Thyroid gland (tissue), 4 donors: ENCODE results near the gene SERF2. TPM values are rescaled to one million over a fixed set of nuclear protein-coding genes. Genes with fewer than 3 reads are reported as not detected.

Experiments used
- DNase-seq, 2 donors: peaks; one replicate each; pipeline ENCODE4 v3.0.0-alpha.2; 2019
- H3K27ac ChIP-seq, 3 donors: fragments of 200-600 bp; sonication (generic); 1 replicate in 2 of 3; 2 replicates in 1 of 3; pipeline ENCODE4 v1.5.1; 2016 to 2019; ENCODE audit warnings: mild to moderate bottlenecking in 1 of 3, moderate library complexity in 1 of 3
- H3K27me3 ChIP-seq: fragments of 200-600 bp; sonication (generic); one replicate; pipeline ENCODE4 v1.5.1; 2019
- H3K36me3 ChIP-seq, 2 donors: fragments of 200-600 bp; sonication (generic); one replicate each; pipeline ENCODE4 v1.5.1; 2016 to 2019
- H3K4me1 ChIP-seq, 2 donors: fragments of 200-600 bp; sonication (generic); one replicate each; pipeline ENCODE4 v1.5.1; 2017 to 2019
- H3K4me3 ChIP-seq, 3 donors: fragments of 200-600 bp; sonication (generic); replicated peaks in 1 of 3; 1 replicate in 2 of 3; 2 replicates in 1 of 3; pipeline ENCODE4 v1.5.1; 2016; ENCODE audit warnings: mild to moderate bottlenecking in 1 of 3
- H3K9me3 ChIP-seq: fragments of 200-600 bp; sonication (generic); one replicate; pipeline ENCODE4 v1.5.1; 2017
- POLR2A ChIP-seq, 2 donors: fragments of 450-650 bp; IDR thresholded peaks; one replicate each; pipeline ENCODE4 v1.6.1; 2017; ENCODE audit warnings: antibody characterized with exemption in 2 of 2, mild to moderate bottlenecking in 2 of 2, moderate library complexity in 1 of 2
- WGBS, 2 donors: methylation state at CpG; one replicate each; pipeline ENCODE4 v1.1.5; 2017; 5-methylcytosine and 5-hydroxymethylcytosine counted together
- intact Hi-C: fragments of 100-400 bp; cut with DNase I; formaldehyde crosslinking; loops from one replicate; pipeline ENCODE4 v1.15.1; 2023
- total RNA-seq, 4 donors: library from RNA; depleted of rRNA; stranded (reverse); fragments of >200 nt; gene quantifications; one replicate each; pipeline ENCODE4 v1.2.3, GENCODE V29; 2016
- TF ChIP-seq, protein P1 (sequence below), 6 experiments: fragments of 200-600 bp in 3 of 6; fragments of 450-650 bp in 3 of 6; sonication (generic) in 3 of 6; IDR thresholded peaks; one replicate each; pipeline ENCODE4 v1.5.1; 2016 to 2019; ENCODE audit warnings: antibody characterized with exemption in 6 of 6, mild to moderate bottlenecking in 2 of 6, inconsistent platforms in 1 of 6, moderate library complexity in 1 of 6

The SERF2 gene
- total RNA-seq, 4 donors from 2014 or later, result 331 to 1,163 (median 700) TPM

GRCh38 chr15:43772624-43773023 lies 19.5 kb upstream of the SERF2 start:
- no peaks in the 10 kb centered on the region for H3K9me3 ChIP-seq
- H3K27me3 ChIP-seq, result no peaks in the 10 kb centered on the region
- no peak overlapping the region for H3K27ac ChIP-seq
- H3K4me3 ChIP-seq, result no peak overlapping the region
- peaks cover 54 to 64% of the 10 kb centered on the region in 2 donors for H3K36me3 ChIP-seq
- TF ChIP-seq, protein P1, sequence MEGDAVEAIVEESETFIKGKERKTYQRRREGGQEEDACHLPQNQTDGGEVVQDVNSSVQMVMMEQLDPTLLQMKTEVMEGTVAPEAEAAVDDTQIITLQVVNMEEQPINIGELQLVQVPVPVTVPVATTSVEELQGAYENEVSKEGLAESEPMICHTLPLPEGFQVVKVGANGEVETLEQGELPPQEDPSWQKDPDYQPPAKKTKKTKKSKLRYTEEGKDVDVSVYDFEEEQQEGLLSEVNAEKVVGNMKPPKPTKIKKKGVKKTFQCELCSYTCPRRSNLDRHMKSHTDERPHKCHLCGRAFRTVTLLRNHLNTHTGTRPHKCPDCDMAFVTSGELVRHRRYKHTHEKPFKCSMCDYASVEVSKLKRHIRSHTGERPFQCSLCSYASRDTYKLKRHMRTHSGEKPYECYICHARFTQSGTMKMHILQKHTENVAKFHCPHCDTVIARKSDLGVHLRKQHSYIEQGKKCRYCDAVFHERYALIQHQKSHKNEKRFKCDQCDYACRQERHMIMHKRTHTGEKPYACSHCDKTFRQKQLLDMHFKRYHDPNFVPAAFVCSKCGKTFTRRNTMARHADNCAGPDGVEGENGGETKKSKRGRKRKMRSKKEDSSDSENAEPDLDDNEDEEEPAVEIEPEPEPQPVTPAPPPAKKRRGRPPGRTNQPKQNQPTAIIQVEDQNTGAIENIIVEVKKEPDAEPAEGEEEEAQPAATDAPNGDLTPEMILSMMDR (IDR thresholded peaks at IDR 0.05), result no peak
- no peak for TF ChIP-seq POLR2A (IDR thresholded peaks at IDR 0.05)
- peaks cover 12% of the 10 kb centered on the region in 2 donors for H3K4me1 ChIP-seq
- intact Hi-C loops, result no loop called here
- DNase-seq, result no peak

DNA sequence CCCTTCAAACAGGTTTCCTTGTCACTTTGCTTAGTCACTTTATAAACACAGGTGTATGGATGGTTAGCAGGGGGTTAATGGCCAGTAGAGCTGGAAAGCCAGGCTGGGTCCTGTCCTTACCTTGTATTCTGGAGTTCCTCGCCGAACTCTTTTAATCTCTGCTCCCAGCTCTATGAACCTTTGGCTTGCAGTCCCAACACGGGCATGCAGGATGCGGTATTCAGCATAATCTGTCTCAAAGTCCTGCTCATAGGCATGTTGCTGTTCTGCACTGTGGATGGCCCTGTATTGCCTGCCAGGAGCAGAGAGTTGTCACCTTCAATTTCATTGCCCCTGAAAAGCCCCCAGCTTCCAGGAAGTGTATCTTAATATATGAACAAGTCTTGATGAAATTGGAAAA lies 18.1 kb upstream of the SERF2 start:
- H3K27ac ChIP-seq, result no peak overlapping the region
- 82 to 85% methylated on average over 4 of the region's 4 CpGs for WGBS, 2 donors

DNA sequence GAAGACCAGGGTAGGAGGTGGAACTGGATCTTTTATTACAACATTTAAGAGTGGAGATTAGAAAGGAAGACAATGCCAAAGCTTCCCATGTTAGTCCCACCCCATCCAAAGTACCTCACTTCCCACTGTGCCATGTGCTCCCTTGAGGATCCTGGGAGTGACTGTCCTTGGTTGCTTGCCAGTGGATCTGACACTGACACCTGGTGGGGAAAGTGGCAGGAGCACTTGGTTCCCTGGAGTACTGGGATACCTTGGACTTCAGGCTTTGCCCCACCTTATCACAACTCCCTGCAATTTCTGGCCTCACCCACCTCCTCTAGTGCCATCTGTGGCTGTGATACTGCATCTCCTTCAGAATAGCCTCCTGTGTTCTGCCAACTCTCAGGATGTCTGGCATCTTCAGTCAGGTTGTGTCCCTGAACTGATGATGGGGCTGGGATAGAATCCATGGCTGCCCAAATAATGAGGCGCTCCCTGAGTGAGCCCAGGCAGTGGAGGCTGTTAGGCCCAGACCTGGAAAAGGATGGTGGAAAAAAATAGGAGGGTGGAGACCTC lies 16.6 kb upstream of the SERF2 start:
- Histone ChIP-seq H3K27me3 (no peaks in the 10 kb centered on the region), H3K27ac (peak overlapping the region in 2 of 3 donors; percentile 86 to 95), H3K9me3 (no peaks in the 10 kb centered on the region), H3K4me1 (peaks cover 15 to 17% of the 10 kb centered on the region in 2 donors), H3K36me3 (peaks cover 28 to 35% of the 10 kb centered on the region in 2 donors), H3K4me3 (no peak overlapping the region)
- 78 to 92% methylated on average over 1 of the region's 1 CpG for WGBS, 2 donors
- TF ChIP-seq POLR2A (IDR thresholded peaks at IDR 0.05), result no peak
- TF ChIP-seq, protein P1 (IDR thresholded peaks at IDR 0.05), result peak in 4 of 6 experiments; percentile 25 to 51 (median 42)
- intact Hi-C loops, result no loop called here
- DNase-seq, result peak; percentile 69 to 80

More for the DNA sequence above, 18.1 kb upstream of the SERF2 start:
- peaks cover 39 to 49% of the 10 kb centered on the region in 2 donors for H3K36me3 ChIP-seq
- no peak for TF ChIP-seq POLR2A (IDR thresholded peaks at IDR 0.05)
- TF ChIP-seq, protein P1 (IDR thresholded peaks at IDR 0.05), result no peak
- H3K9me3 ChIP-seq, result no peaks in the 10 kb centered on the region
- no peak overlapping the region for H3K4me3 ChIP-seq
- DNase-seq, result no peak
- peaks cover 15 to 17% of the 10 kb centered on the region in 2 donors for H3K4me1 ChIP-seq
- intact Hi-C loops, result no loop called here
- no peaks in the 10 kb centered on the region for H3K27me3 ChIP-seq

- DNase-seq, result peak; percentile 49 to 61
- peaks cover 15 to 17% of the 10 kb centered on the region in 2 donors for H3K4me1 ChIP-seq
- H3K9me3 ChIP-seq, result no peaks in the 10 kb centered on the region
- WGBS, 2 donors, result 21 to 23% methylated on average over 22 to 26 of the region's 35 CpGs
- no peaks in the 10 kb centered on the region for H3K27me3 ChIP-seq
- H3K27ac ChIP-seq, result peak overlapping the region; percentile 11 to 95 (median 86)
- peak overlapping the region in 1 of 3 donors; percentile 62 for H3K4me3 ChIP-seq
- intact Hi-C loops, result no loop called here
- TF ChIP-seq POLR2A (IDR thresholded peaks at IDR 0.05), result no peak
- TF ChIP-seq, protein P1 (IDR thresholded peaks at IDR 0.05), result no peak
- peaks cover 21 to 28% of the 10 kb centered on the region in 2 donors for H3K36me3 ChIP-seq
These were observed 15.9 kb upstream of the SERF2 start for GRCh38 chr15:43776101-43776717.

GRCh38 chr15:43776718-43777266 lies 15.3 kb upstream of the SERF2 start, which contains the start of gene ELL3:
ELL3 (minus strand) TSS chr15:43776966; CDS start chr15:43776901, 65 bp downstream.
- peak; percentile 78 to 79 for DNase-seq
- TF ChIP-seq, protein P1 (IDR thresholded peaks at IDR 0.05), result no peak
- peak in 1 of 2 donors; percentile 57 for TF ChIP-seq POLR2A (IDR thresholded peaks at IDR 0.05)
- no peaks in the 10 kb centered on the region for H3K27me3 ChIP-seq
- peak within 1 kb of the TSS; percentile 78 to 95 (median 86) for H3K27ac ChIP-seq
- intact Hi-C loops, result no loop called here
- peak within 1 kb of the TSS; percentile 41 to 62 (median 51) for H3K4me3 ChIP-seq
- WGBS, 2 donors, result 0 to 9% methylated on average over 6 to 13 of the region's 41 CpGs
- no peaks in the 10 kb centered on the region for H3K9me3 ChIP-seq
- H3K4me1 ChIP-seq, result peaks cover 15 to 17% of the 10 kb centered on the region in 2 donors
- peaks cover 15 to 22% of the 10 kb centered on the region in 2 donors for H3K36me3 ChIP-seq
